NCI-H510A treated with DMSO at 0.1 percent for 48 hours (cell line): Measurements from ENCODE around the gene RAD50.
A peak's percentile ranks its signal among the peaks of the same experiment; 100 is the strongest.
"Not testable (repeated sequence)": the region's sequence is repeated elsewhere in the genome, so short reads cannot be mapped to it uniquely, and the experiment has no call there.

Experiments
- DNase-seq: peaks from one replicate; lab custom pipeline; 2025; lab: John Stamatoyannopoulos, UW

Gene RAD50

DNA sequence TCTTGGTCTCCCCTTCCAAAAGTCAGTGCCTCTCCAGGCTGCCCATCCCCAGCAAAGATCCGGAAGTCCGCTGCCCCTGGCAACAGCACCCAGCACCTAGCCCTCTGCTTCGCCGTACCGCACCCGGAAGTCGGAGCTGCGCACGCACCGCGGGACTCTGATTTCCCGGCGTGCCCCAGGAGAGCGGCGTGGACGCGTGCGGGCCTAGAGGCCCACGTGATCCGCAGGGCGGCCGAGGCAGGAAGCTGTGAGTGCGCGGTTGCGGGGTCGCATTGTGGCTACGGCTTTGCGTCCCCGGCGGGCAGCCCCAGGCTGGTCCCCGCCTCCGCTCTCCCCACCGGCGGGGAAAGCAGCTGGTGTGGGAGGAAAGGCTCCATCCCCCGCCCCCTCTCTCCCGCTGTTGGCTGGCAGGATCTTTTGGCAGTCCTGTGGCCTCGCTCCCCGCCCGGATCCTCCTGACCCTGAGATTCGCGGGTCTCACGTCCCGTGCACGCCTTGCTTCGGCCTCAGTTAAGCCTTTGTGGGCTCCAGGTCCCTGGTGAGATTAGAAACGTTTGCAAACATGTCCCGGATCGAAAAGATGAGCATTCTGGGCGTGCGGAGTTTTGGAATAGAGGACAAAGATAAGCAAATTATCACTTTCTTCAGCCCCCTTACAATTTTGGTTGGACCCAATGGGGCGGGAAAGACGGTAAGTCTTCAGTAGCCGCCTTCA is at the start of gene RAD50:
Gene RAD50, plus strand, starts transcription at position 215 of the 715 bp plus-strand sequence. Its CDS starts 348 bp downstream, at position 563.
- DNase-seq, result peak; percentile 70

GRCh38 chr5:132510076-132510475 is 46.7 kb upstream of the RAD50 start:
- peak; percentile 21 for DNase-seq

DNA sequence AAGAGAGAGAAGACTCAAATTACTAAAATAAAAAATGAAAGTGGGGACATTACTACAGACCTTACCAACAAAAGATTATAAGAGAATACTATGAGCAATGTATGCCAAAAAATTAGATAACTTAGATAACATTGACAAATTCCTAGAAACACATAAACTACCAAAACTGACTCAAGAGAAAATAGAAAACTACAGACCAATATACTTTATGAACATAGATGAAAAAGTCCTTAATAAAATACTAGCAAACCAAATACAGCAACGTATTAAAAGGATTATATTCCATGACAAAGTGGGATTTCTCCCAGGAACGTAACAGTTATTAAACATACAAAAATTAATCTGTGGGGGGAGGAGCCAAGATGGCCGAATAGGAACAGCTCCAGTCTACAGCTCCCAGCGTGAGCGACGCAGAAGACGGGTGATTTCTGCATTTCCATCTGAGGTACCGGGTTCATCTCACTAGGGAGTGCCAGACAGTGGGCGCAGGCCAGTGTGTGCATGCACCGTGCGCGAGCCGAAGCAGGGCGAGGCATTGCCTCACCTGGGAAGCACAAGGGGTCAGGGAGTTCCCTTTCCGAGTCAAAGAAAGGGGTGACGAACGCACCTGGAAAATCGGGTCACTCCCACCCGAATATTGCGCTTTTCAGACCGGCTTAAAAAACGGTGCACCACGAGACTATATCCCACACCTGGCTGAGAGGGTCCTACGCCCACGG is 43.0 kb upstream of the RAD50 start:
- DNase-seq, result not testable (repeated sequence)

GRCh38 chr5:132522067-132522466 is 34.7 kb upstream of the RAD50 start:
- DNase-seq, result not testable (repeated sequence)

- DNase-seq, result not testable (repeated sequence)
Observed at GRCh38 chr5:132524877-132525276, 31.9 kb upstream of the RAD50 start.

DNA sequence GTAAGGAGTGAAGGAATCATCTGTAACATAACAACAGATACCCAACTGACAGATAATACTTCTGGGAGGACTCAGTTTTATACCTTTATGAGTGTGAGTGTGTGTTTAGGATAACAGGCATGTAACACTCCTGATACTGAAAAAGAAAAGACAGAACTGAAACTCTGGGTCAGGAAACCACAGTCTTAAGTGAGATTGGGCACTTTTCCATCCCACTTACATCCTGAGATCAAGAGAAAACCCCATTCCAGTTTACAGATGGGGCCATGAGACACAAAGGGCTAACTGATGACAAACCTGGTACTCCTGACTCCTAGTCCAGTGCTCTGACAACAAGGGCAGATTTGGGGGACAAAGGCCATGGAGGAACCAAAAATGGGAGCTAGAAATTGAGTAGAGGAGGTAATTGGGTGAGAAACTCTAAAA is 31.5 kb upstream of the RAD50 start:
- DNase-seq, result no peak

- DNase-seq, result peak; percentile 16
Observed at GRCh38 chr5:132526290-132526973, 30.3 kb upstream of the RAD50 start.

- no peak for DNase-seq
Observed at GRCh38 chr5:132526974-132527564, 29.7 kb upstream of the RAD50 start.

- DNase-seq, result no peak
Observed at GRCh38 chr5:132528021-132528420, 28.8 kb upstream of the RAD50 start.

DNA sequence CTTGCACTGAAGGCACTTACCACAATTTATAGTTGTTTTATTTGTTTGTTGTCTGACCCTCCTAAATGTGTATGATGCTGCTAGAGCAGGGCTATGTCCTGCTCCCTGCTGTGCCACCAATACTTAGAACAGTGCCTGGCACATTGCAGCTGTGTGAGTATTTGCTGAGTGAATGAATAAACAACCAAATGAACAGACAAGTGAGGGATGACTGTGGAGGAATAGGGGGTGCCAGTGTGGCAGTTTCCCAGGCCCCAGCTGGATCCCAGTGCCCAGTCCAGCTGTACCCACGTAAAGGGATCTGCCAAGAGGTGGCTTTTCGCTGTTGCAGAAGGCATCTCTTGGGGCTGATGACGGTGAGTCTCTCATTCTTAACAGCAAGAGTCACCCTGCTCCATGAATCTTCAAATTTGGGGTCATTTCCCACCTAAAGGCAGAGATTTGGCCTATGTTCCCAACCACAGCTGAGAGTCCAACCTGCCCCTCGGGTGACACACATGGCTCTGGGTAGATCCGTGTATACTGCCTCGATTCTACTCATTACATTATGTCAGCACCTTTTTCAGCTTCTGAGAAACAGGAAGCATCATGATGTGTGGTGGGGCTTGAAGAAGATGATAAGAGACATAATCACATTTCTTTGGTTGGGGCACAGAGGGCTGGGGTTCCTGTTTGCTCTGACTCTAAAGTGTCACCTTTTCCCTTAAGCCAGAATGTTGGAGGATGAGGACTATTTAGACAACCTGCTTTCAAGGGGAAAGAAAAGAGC is 27.7 kb upstream of the RAD50 start:
- DNase-seq, result no peak

DNA sequence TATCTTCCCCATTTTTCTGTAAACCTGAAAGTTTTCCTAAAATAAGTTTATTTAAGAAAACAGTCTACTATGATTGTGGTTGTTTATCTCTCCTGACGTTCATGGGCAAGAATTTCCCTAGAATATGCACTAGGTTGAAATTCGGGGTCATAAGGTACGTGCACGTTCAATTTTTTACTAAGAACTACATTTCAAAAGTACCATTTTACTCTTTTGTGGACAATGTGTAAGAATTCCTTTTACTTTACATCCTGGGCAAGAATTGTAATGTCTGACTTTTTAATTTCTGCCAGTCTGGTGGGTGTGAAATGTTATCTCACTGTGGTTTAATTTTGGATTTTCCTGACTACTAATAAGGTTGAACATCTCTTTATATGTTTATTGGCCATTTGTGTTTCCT is 25.8 kb upstream of the RAD50 start:
- no peak for DNase-seq

GRCh38 chr5:132539716-132540115 is 17.1 kb upstream of the RAD50 start:
- no peak for DNase-seq

DNA sequence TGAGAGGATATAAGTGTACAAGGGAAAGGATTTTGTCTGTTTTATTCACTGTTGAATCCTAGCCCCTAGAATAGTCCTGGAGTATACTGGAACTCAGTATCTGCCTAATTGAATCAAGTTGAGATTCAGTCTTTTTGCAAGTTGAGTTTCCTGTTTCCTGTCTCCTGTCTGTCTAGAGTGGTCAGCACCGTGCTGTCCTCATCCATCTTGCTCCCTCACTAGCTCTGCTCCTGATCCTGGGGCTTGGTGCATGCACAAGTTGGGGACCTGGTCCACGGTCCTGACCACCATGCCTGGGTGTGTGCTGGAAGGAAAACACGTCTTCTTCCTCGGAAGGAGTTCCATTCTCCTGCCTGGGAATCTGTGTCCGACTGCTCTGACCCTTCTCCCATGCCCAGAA is 16.6 kb upstream of the RAD50 start:
- DNase-seq, result no peak

DNA sequence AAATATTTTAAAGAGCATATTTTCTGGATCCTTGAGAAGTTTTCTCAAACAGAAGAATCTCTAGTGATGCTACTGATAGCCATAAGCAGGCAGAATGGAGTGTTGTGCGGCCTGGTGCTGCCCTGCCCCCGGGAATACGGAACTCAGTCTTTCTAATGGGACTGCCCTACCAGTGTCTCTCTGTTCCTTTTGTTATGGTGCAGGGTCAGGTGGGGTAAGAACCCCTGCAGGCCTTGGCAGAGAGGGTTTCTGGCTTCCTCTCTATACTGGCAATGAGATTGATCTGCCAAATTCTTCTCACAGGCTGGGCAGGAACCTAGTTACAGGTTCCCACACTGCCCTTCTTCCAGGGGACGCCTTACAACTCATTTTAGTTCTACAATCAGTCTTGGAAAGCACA is 16.0 kb upstream of the RAD50 start:
- DNase-seq, result no peak

DNA sequence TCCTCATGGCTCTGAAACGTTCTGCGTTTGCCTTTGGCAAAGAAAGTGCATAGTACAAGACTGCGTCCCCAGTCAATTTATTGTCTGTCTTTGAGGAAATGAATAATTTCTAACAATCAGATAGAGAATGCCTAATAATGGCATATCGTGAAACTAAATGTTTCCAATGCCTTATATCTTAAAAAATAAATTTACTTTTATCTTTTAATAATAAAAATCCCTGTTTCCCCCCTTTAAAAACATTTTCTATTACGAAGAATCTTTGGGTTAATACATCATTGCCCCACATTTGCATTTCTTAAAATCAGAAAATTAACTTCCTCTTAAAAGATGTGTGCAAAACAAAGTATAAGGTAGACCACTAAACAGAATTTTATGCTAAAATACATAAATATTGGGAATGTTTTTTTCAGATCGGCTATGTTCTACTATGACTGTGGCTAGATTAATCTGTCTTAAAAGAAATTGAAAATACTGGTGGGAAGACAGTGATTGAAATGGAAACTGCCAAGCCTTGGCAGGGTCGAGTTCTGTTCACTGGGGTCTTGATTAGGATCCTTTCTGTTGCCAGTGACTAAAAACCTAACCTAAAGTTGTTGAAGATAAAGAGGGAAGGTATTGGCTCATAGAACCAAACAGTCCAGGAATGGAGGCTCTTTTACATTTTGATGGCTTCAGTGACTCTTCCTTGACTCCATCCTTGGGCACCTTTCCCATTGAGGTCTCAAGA is 13.1 kb upstream of the RAD50 start, which contains the start of gene IL5:
Gene IL5, minus strand, starts transcription at position 51 of the 730 bp plus-strand sequence. Its CDS starts 44 bp downstream, at position 7.
- DNase-seq, result no peak

DNA sequence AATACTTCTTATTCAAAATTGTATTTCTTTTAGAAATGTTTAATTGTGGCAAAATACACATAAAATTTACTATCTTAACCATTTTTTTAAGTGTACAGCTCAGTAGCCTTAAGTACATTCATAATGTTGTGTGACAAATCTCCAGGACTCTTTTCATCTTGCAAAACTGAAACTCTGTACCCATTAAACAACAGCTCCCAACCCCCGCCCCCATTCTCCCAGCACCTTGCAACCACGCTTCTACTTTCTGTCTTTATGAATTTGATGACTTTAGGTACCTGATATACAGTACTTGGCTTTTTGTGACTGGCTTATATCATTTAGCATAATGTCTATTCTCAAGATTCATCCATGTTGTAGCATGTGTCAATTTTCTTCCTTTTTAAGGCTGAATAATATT is 10.7 kb upstream of the RAD50 start:
- no peak for DNase-seq

DNA sequence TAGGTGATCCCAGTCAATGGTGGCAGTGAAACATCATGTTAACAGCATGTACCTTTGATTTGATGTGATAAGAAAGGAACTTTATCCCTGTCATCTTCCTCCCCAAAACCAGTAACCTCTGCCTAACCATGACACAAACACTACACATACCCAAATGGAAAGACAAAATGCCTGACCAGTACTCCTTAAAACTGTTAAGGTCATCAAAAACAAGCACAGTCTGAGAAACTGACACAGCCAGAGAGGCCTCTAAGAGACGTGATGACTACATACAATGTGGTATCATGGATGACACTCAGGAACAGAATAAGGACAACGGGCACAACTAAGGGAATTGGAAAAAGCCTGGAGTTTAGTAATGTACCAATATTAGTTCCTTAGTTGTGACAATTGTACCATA is 9.5 kb upstream of the RAD50 start:
- DNase-seq, result no peak

GRCh38 chr5:132548834-132549233 is 7.9 kb upstream of the RAD50 start:
- DNase-seq, result not testable (repeated sequence)

DNA sequence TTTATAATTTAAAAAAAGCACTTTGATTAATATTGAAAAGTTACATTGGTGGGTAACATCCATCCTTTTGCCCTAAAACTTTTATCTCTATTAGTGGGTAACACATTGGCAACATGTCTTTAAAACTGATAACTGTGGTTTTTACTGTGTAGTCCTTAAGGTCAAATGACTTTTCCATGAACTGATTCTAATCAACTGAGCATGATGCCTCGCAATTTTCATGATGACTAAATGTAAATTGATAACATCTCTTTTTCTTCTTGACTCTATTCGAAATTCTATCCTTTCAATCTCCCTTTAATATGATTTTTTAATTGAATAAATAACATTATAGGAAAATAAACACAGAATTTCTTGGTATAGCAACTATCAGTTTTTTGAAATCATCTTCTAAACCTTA is 7.2 kb upstream of the RAD50 start:
- no peak for DNase-seq

DNA sequence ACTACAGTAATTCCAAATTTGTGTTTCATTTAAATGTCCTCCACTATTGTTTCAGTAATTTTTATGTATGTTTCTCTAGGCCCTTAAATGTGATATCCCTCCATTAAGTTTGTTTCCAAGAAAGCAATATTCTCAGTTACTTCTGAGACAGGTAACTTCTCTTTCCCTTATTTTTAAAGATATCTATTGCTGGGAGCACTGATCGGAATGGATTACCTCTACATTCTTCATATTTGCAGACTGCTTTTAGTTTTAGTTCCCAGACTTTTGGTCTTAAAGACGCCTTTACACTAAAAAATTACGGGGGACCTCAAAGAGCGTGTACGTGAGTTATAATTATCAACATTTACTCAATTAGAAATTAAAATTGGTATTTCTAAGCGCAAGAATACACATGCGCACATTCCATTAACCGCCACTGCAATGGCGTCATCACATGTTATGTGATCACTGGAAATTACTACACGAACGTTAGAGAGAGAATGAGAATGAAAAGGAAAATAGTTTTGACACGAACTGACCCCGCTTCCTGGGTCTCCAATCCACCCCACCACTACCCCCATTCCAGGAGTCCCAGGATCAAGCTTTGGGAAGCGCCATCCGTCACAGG is 519 bp upstream of the RAD50 start:
- no peak for DNase-seq
